ENCODE data around the gene KCTD10. TPM values are rescaled to one million over a fixed set of nuclear protein-coding genes. Genes with fewer than 3 reads are reported as not detected.

KCTD10 gene
- 21.1 and 33.0 TPM in 2 replicates for polyA plus RNA-seq (2014; cell fraction: cytosol; rRNA removed)
- polyA plus RNA-seq (2014; cell fraction: nucleus; rRNA removed), result 12.8 and 21.9 TPM in 2 replicates

GRCh38 chr12:109477185-109477962, at the start of gene KCTD10, which contains the start of gene UBE3B:
TSS of gene KCTD10 (minus strand) at chr12:109477300. CDS start at chr12:109477262, 38 bp downstream.
TSS of gene UBE3B (plus strand) at chr12:109477634. CDS start at chr12:109483552, 5,918 bp downstream.
- peak; percentile 90 for DNase-seq (ENCODE audit: low spot score)

- no peak for DNase-seq (ENCODE audit: low spot score)
Observed at GRCh38 chr12:109525279-109525585, 48.1 kb upstream of the KCTD10 start.

- DNase-seq (ENCODE audit: low spot score), result no peak
Observed at GRCh38 chr12:109524466-109525278, 47.6 kb upstream of the KCTD10 start.

GRCh38 chr12:109523504-109523903, 46.4 kb upstream of the KCTD10 start:
- no peak for DNase-seq (ENCODE audit: low spot score)

- DNase-seq (ENCODE audit: low spot score), result peak; percentile 35
Observed at GRCh38 chr12:109523071-109523470, 46.0 kb upstream of the KCTD10 start.

- no peak for DNase-seq (ENCODE audit: low spot score)
Observed at GRCh38 chr12:109521831-109522230, 44.7 kb upstream of the KCTD10 start.

- no peak for DNase-seq (ENCODE audit: low spot score)
Observed at GRCh38 chr12:109519787-109520186, 42.7 kb upstream of the KCTD10 start.

GRCh38 chr12:109518820-109519665, 41.9 kb upstream of the KCTD10 start:
- DNase-seq (ENCODE audit: low spot score), result peak; percentile 55

- no peak for DNase-seq (ENCODE audit: low spot score)
Observed at GRCh38 chr12:109517619-109518018, 40.5 kb upstream of the KCTD10 start.

GRCh38 chr12:109513977-109514376, 36.9 kb upstream of the KCTD10 start:
- no peak for DNase-seq (ENCODE audit: low spot score)

GRCh38 chr12:109513051-109513450, 36.0 kb upstream of the KCTD10 start:
- no peak for DNase-seq (ENCODE audit: low spot score)

GRCh38 chr12:109512608-109513007, 35.5 kb upstream of the KCTD10 start:
- no peak for DNase-seq (ENCODE audit: low spot score)

- no peak for DNase-seq (ENCODE audit: low spot score)
Observed at GRCh38 chr12:109510196-109510595, 33.1 kb upstream of the KCTD10 start.

GRCh38 chr12:109504068-109504467, 27.0 kb upstream of the KCTD10 start:
- DNase-seq (ENCODE audit: low spot score), result no peak

- DNase-seq (ENCODE audit: low spot score), result no peak
Observed at GRCh38 chr12:109503611-109504010, 26.5 kb upstream of the KCTD10 start.

- no peak for DNase-seq (ENCODE audit: low spot score)
Observed at GRCh38 chr12:109502332-109502731, 25.2 kb upstream of the KCTD10 start.

- DNase-seq (ENCODE audit: low spot score), result no peak
Observed at GRCh38 chr12:109501299-109501698, 24.2 kb upstream of the KCTD10 start.

GRCh38 chr12:109500406-109501185, 23.5 kb upstream of the KCTD10 start:
- DNase-seq (ENCODE audit: low spot score), result no peak

GRCh38 chr12:109497675-109498074, 20.6 kb upstream of the KCTD10 start:
- DNase-seq (ENCODE audit: low spot score), result no peak

- no peak for DNase-seq (ENCODE audit: low spot score)
Observed at GRCh38 chr12:109496306-109496705, 19.2 kb upstream of the KCTD10 start.

GRCh38 chr12:109495012-109495411, 17.9 kb upstream of the KCTD10 start:
- no peak for DNase-seq (ENCODE audit: low spot score)
